ENCODE measurements around the gene RNF41.
"Not testable (repeated sequence)": the region's sequence is repeated elsewhere in the genome, so short reads cannot be mapped to it uniquely, and the experiment has no call there.

RNF41 gene

DNA sequence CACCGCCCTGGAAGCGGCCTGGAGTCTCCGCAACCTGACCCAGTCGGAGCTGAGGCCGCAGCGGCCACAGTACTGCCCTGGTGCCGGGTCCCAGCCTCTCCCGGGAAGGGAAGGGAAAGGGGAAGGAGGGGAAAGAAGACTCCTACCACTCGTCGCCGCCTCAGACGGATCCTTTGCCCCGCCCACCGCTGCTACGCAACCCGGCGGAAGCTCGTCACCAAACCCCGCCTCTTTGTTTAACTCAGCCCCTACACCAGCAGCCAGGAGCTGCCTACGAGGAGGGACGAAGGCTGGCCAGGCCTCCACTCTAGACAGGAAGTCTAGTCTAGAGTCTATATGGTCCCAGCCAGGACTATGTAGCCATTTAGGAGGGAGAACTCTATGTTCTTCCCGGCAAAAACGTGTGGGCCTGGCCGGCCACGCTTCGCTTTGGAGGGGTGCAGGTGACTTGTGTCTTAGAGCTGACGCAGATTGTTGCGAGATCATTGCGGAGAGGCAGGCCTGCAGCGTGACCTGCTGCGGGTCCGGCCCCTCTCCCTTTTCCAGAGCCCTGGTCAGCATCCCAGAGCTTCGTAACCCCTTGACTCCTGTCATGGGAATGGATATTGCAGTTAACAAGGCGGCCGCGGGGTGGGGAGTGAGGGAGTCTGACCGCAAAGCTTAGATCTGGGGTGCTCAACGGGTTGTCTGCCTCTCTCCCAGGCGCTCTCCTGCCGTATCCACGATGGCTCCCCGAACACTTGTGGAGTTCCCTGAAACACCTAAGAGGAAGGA is at the start of gene RNF41:
Gene RNF41 (minus strand): TSS at position 166 of the 774 bp plus-strand sequence. CDS start 7,875 bp downstream, outside the sequence.
- peak within 1 kb of the TSS; percentile 100 for H3K4me3 Mint-ChIP-seq
- H3K27ac Mint-ChIP-seq: peak within 1 kb of the TSS; percentile 99
- peaks cover 6% of the 10 kb centered on the region for H3K36me3 Mint-ChIP-seq
- H3K9me3 Mint-ChIP-seq: no peaks in the 10 kb centered on the region
- peaks cover 50% of the 10 kb centered on the region for H3K4me1 Mint-ChIP-seq
- H3K27me3 Mint-ChIP-seq: no peaks in the 10 kb centered on the region
- ATAC-seq: peak; percentile 93

DNA sequence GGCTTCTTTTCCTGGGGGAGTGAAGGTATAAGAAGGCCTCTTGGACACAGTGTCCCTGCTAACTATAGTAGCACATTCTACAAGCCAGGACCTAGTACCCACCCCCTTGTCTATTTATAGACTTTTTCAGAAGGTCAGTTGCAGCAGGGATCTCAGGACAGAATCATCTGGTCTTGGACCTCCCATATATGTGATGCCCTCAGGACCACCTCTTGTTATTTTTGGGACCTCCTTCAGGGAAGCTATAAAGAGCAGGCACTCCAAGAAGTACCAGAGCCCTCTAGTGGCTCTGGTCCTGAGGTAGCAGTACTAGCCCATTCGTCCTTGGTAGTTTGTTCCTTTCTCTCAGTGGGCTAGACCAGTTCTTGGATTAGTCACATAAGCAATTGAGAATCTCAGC is 49.3 kb upstream of the RNF41 start:
- H3K9me3 Mint-ChIP-seq: no peaks in the 10 kb centered on the region
- peaks cover 52% of the 10 kb centered on the region for H3K36me3 Mint-ChIP-seq
- H3K27me3 Mint-ChIP-seq: no peaks in the 10 kb centered on the region
- peak overlapping the region; percentile 24 for H3K27ac Mint-ChIP-seq
- H3K4me3 Mint-ChIP-seq: no peak overlapping the region
- no peak for ATAC-seq
- peaks cover 17% of the 10 kb centered on the region for H3K4me1 Mint-ChIP-seq

DNA sequence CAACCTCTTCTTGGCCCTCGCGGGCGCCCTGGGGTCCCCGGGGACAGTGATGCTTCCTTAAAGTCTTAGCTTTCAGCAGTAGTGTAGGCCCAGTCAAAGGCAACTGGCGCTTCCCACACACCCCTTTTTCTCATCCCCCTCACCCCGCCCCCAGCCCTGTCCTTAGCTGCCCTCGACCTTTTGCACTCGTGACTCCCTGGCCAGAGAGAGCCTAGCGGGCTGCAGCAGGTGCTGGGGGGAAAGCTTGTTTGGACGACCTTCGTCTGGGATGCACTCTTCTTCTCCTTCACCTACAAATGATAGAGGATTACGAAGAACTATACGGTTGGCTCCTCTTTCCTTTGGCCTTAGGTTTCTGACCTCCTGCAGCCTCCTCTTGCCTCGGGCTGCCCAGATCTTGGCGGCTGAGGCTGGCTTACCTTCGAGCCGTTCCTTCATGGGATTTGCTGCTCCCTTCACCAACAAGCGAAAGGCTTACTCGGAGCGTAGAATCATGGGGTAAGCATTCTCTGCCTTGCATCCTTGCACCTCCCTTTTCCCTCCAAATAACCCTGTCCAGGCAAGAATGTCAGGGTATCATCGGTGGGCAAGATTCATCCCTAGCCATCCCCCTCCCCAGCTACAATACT is 45.8 kb upstream of the RNF41 start:
- H3K4me3 Mint-ChIP-seq: peak overlapping the region; percentile 92

DNA sequence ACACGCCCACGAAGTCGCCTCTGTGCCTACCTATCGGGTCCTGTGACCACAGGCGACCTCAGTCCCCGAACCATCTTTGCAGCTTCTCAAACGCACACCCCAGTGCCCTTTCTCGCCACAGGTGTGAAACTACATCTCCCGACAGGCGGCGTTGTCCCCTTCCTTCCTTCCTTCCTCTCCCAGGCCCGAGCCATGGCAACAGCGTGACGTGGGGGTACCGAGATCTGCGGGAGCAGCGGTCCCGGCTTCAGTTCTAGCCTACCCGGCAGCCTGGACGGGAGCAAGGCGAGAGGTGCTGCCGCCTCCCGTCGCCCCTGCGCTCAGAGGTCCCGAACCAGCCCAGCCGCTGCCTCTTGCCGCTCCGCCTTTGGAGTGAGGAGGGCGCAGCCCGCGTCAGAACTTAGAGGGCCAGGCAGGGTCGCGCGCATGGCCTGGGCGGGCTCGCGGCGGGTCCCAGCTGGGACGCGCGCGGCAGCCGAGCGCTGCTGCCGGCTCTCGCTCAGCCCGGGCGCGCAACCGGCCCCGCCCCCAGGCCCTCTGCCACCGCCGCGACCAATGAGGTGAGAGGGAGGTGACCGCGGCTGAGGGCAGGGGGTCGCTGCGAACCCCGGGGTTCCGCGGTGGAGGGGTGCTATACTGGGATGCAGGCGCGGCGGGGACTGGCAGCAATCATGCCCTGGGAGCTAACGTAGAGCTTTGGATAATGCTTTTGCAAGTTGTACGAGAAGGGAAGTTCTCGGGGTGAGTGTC is 45.1 kb upstream of the RNF41 start, which contains the start of gene COQ10A:
Gene COQ10A (plus strand): TSS at position 250 of the 750 bp plus-strand sequence. CDS start 177 bp downstream, at position 427.
- Mint-ChIP-seq H3K4me1 (peaks cover 17% of the 10 kb centered on the region), H3K36me3 (peaks cover 22% of the 10 kb centered on the region), H3K9me3 (no peaks in the 10 kb centered on the region), H3K4me3 (peak within 1 kb of the TSS; percentile 92), H3K27me3 (no peaks in the 10 kb centered on the region), H3K27ac (peak within 1 kb of the TSS; percentile 87)
- ATAC-seq: peak; percentile 97

More for the DNA sequence above, 45.8 kb upstream of the RNF41 start:
- no peaks in the 10 kb centered on the region for H3K9me3 Mint-ChIP-seq
- H3K4me1 Mint-ChIP-seq: peaks cover 17% of the 10 kb centered on the region
- H3K27ac Mint-ChIP-seq: peak overlapping the region; percentile 87
- no peaks in the 10 kb centered on the region for H3K27me3 Mint-ChIP-seq
- H3K36me3 Mint-ChIP-seq: peaks cover 29% of the 10 kb centered on the region
- ATAC-seq: peak; percentile 70

DNA sequence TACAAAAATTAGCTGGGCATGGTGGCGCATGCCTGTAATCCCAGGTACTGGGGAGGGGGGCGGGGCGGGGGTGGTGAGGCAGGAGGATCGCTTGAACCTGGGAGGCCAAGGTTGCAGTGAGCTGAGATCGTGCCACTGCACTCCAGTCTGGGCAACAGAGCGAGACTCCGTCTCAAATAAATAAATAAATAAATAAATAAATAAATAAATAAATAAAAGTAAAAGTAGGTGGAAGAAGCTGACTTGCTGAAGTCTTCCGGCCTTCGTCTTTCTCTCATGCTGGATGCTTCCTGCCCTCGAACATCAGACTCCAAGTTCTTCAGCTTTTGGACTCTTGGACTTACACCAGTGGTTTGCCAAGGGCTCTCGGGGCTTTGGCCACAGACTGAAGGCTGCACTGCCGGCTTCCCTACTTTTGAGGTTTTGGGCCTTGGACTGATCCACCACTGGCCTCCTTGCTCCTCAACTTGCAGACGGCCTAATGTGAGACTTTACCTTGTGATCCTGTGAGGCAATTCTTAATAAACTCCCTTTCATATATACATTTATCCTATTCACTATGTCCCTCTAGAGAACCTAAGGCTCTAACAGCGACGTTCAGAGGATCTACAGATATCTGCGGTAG is 44.5 kb upstream of the RNF41 start:
- ATAC-seq, H3K27me3 Mint-ChIP-seq, H3K9me3 Mint-ChIP-seq: not testable (repeated sequence)
- Mint-ChIP-seq H3K36me3 (peaks cover 19% of the 10 kb centered on the region), H3K4me3 (peak overlapping the region; percentile 92), H3K27ac (peak overlapping the region; percentile 87), H3K4me1 (peaks cover 17% of the 10 kb centered on the region)

DNA sequence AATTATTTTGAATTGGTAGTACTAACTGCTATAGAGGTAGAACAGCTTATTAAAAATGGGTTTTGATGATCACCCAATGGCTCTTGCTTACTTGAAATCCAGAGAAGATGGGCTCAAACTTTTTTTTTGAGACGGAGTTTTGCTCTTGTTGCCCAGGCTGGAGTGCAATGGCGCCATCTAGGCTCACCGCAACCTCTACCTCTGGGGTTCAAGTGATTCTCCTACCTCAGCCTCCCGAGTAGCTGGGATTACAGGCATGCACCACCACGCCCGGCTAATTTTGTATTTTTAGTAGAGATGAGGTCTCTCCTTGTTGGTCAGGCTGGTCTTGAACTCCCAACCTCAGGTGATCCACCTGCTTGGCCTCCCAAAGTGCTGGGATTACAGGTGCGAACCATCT is 41.2 kb upstream of the RNF41 start:
- peaks cover 23% of the 10 kb centered on the region for H3K4me1 Mint-ChIP-seq
- not testable (repeated sequence) for H3K36me3 Mint-ChIP-seq, H3K9me3 Mint-ChIP-seq, H3K4me3 Mint-ChIP-seq, ATAC-seq, H3K27ac Mint-ChIP-seq, H3K27me3 Mint-ChIP-seq

DNA sequence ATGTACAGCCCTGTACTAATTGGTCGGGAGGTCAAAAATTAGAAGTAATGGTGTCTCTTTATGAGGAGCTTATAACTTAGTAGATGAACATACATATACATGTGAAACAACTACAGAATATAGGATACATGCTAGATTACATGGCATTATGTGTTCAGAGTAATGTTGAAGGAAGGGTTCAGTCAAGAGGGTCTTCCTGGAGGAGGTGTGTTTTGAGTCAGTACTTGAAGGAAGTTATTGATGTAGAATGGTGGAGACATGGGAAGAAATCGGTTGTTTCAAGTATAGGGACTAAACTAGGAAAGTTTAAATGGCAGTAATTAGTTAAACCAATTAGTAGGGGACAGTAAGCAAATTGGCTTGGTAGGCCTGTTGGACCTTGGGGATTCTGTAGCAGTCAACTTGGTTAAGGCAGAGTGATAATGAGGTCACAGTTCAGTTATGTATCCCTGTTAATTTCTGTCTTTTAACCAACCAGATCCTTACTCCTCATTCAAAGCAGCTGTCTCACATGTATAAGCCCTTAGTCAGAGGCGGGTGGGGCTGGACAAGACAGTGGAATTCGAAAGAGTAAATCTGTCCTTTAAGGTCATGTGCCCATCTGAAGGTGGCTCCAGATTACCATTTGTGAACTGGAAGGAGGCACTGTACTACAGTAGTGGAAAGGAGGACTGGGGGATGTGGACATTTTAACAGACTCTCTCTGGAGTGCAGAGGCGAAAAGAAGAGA is 39.9 kb upstream of the RNF41 start:
- Mint-ChIP-seq H3K27me3 (no peaks in the 10 kb centered on the region), H3K4me1 (peaks cover 23% of the 10 kb centered on the region), H3K4me3 (no peak overlapping the region), H3K36me3 (no peaks in the 10 kb centered on the region), H3K9me3 (no peaks in the 10 kb centered on the region), H3K27ac (no peak overlapping the region)
- ATAC-seq: no peak

DNA sequence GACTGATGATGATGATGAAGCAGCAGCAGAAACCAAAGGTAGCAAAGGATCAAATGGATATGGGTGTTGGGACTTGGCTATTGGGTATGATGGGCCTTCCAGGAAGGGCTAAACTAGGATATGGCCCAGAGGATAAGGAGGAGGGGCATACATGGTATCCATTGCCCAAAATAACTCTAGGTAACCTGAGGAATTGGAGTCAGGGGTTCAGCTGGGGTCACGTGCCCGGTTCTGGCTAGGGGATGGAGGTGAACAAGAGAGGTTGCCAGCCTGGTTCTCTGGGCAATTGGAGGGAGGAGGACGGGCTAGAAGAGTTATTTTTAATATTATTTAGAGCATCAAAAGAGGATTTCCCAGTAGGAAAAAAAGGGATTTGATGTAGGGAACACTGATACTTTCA is 39.2 kb upstream of the RNF41 start:
- Mint-ChIP-seq H3K27ac (no peak overlapping the region), H3K4me3 (no peak overlapping the region), H3K36me3 (peaks cover 4% of the 10 kb centered on the region), H3K9me3 (no peaks in the 10 kb centered on the region), H3K27me3 (no peaks in the 10 kb centered on the region), H3K4me1 (peaks cover 24% of the 10 kb centered on the region)
- ATAC-seq: no peak

DNA sequence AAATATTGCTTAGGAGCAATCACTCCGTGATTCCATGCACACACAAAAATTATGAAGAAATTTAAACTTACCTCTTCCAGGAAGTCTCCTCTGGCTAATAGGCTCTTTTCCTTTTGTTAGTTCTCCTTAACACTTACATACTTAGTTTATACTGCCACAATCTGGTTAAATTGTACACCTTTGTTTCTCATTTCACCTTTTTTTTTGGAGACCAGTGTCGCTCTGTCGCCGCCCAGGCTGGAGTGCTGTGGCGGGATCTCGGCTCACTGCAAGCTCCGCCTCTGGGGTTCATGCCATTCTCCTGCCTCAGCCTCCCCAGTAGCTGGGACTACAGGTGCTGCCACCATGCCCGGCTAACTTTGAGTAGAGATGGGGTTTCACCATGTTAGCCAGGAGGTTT is 38.7 kb upstream of the RNF41 start:
- H3K4me1 Mint-ChIP-seq: peaks cover 26% of the 10 kb centered on the region
- no peaks in the 10 kb centered on the region for H3K27me3 Mint-ChIP-seq
- no peak overlapping the region for H3K27ac Mint-ChIP-seq
- H3K9me3 Mint-ChIP-seq: no peaks in the 10 kb centered on the region
- no peak overlapping the region for H3K4me3 Mint-ChIP-seq
- H3K36me3 Mint-ChIP-seq: peaks cover 6% of the 10 kb centered on the region
- ATAC-seq: no peak

DNA sequence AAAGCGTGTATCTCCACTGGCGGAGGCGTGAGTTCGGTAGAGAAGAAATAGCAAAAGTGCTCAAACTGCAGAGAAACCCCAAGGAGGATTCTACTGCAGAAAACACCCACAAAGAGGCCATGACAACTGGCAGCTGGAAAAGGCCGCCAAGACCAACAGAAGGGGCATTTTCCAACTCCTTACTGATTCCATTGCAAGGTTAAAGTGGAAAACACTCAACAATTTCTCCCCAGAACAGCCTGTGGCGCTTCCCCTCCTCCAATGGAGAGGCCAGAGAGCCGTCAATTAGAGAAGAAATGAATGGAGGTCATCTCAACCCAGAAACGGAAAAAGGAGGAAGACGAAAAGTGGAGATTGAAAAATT is 37.1 kb upstream of the RNF41 start:
- ATAC-seq: no peak
- Mint-ChIP-seq H3K36me3 (peaks cover 17% of the 10 kb centered on the region), H3K4me1 (peaks cover 33% of the 10 kb centered on the region), H3K9me3 (no peaks in the 10 kb centered on the region), H3K27me3 (no peaks in the 10 kb centered on the region), H3K4me3 (peak overlapping the region; percentile 95), H3K27ac (peak overlapping the region; percentile 90)

DNA sequence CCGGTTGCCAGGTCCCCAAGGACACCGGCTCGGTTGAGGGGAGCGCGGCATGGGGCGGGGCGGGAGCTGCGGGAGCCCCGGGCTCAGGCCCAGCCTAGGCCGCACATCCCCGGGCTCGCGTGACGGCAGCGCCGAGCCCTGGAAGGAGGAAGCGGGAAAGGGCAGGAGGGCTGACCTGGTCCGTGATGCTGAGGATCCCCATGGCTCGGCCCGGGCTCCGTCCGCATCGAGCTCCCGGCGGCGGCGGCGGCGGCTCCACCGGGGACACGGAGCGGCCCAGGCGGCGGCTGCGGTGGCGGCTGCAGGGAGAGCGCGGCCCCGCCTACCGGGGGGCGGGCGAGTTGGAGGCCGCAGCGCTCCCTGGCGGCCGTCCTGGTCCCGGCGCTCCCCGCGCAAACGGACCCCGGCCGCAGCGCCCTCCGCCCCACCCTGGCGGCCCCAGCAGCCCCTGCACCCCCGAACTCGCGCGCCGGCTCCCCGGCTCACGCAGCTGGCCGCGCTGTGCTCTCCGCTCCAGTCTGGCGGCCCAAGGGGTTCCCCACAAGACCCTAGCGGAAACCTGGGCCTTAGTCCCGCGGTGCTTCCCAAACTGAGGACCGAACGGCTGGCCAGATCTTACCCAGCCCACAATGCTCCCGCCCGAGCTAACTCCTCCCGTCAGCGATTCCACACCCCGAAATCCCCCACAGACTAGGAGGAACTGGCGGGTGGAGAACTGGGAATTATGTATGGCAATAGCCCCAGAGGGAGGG is 36.5 kb upstream of the RNF41 start, which contains the start of gene ANKRD52:
Gene ANKRD52 (minus strand): TSS at position 317 of the 752 bp plus-strand sequence. CDS start 115 bp downstream, at position 202.
- Mint-ChIP-seq H3K4me3 (peak within 1 kb of the TSS; percentile 95), H3K9me3 (no peaks in the 10 kb centered on the region), H3K36me3 (peaks cover 17% of the 10 kb centered on the region), H3K4me1 (peaks cover 33% of the 10 kb centered on the region), H3K27ac (peak within 1 kb of the TSS; percentile 90), H3K27me3 (no peaks in the 10 kb centered on the region)
- peak; percentile 98 for ATAC-seq

DNA sequence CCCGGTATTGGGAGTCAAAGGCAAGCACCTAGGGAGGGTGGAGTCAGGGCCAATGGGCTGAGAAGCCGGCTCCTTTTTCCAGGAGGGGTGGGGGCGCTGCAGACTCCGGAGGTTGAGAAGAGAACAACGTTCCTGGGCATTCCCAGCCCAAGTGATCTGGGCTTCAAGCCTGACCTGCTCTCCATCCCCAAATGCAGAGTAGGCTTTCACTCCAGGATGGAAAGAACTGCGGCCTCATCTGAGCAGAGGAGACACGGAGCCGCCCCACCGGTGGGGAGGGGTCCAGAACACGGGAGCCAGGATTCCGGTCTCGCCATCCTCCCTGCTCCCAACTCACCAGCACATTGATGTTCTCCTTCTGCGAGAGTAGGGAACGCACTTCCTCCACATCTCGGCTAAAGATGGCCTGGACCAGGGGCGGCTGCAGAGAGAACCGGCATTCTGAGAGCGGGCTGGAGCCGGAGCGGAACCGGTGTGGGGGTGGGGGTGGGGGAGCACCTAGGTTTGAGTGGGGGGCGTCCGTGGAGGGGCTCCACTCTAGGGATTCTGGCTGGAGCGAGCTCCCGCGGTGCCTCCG is 35.9 kb upstream of the RNF41 start:
- H3K36me3 Mint-ChIP-seq: peaks cover 20% of the 10 kb centered on the region
- H3K4me1 Mint-ChIP-seq: peaks cover 33% of the 10 kb centered on the region
- no peaks in the 10 kb centered on the region for H3K27me3 Mint-ChIP-seq
- peak overlapping the region; percentile 87 for H3K4me3 Mint-ChIP-seq
- ATAC-seq: peak; percentile 56
- H3K9me3 Mint-ChIP-seq: no peaks in the 10 kb centered on the region
- H3K27ac Mint-ChIP-seq: peak overlapping the region; percentile 90

DNA sequence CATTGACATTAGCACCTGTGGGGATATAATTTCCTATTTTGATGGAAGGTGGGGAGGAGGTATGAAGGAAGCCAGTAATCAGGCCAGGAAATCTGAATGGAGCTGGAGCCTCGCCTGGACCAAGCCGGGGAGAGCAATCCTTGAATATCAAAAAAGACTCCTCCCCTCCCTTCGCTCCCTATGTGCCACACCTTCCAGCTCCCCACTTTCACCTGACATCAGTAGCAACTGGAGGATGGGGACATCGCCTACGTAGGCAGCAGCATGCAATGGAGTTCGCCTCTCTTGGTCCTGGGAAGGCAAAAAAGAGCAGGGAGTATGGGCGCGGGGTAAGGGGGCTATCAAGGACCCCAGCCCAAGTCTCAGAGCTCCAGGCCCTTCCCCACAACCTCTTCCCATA is 35.3 kb upstream of the RNF41 start:
- H3K4me3 Mint-ChIP-seq: peak overlapping the region; percentile 87
- H3K9me3 Mint-ChIP-seq: no peaks in the 10 kb centered on the region
- peaks cover 25% of the 10 kb centered on the region for H3K36me3 Mint-ChIP-seq
- peaks cover 33% of the 10 kb centered on the region for H3K4me1 Mint-ChIP-seq
- no peaks in the 10 kb centered on the region for H3K27me3 Mint-ChIP-seq
- H3K27ac Mint-ChIP-seq: peak overlapping the region; percentile 90
- ATAC-seq: no peak
